Measurements from ENCODE around the gene ERRFI1.
A peak's percentile ranks its signal among the peaks of the same experiment; 100 is the strongest.
"Not testable (repeated sequence)": the region's sequence is repeated elsewhere in the genome, so short reads cannot be mapped to it uniquely, and the experiment has no call there.

The ERRFI1 gene

DNA sequence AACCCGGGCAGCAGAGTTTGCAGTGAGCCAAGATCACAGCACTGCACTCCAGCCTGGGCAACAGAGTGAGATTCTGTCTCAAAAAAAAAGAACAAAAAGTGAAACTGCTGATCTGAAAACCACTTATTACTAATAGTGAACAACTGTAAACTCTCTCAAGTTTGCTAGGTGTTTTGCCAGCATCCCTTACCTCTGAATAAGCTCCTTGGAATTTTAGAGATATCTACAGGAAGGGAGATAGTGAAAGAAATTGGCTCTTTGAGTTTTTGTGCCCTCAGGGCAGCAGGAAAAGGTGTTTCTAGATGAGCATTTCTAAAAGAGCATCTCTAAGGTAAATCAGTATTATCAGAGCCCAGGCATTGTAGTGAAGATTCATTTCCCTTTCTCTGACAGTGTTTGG, 37.5 kb downstream of the ERRFI1 start:
- no peak for DNase-seq
- in situ Hi-C loops (cut with MboI; ENCODE audit: low pct_unique_long_range_greater_than_20kb, low sequenced_read_pairs) = no loop called here

DNA sequence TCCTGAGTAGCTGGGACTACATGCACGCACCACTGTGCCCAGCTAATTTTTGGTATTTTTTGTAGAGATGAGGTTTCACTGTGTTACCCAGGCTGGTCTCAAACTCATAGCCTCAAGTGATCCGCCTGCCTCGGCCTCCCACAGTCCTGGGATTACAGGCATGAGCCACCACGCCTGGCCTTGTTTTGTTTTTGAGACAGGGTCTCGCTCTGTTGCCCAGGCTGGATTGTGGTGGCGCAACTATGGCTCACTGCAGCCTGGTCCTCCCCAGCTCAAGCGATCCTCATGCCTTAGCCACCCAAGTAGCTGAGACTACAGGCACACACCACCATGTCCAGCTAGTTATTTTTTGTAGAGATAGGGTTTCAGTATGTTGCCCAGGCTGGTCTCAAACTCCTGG, 38.6 kb downstream of the ERRFI1 start:
- in situ Hi-C loops (cut with MboI; ENCODE audit: low pct_unique_long_range_greater_than_20kb, low sequenced_read_pairs) = no loop called here
- DNase-seq = no peak

DNA sequence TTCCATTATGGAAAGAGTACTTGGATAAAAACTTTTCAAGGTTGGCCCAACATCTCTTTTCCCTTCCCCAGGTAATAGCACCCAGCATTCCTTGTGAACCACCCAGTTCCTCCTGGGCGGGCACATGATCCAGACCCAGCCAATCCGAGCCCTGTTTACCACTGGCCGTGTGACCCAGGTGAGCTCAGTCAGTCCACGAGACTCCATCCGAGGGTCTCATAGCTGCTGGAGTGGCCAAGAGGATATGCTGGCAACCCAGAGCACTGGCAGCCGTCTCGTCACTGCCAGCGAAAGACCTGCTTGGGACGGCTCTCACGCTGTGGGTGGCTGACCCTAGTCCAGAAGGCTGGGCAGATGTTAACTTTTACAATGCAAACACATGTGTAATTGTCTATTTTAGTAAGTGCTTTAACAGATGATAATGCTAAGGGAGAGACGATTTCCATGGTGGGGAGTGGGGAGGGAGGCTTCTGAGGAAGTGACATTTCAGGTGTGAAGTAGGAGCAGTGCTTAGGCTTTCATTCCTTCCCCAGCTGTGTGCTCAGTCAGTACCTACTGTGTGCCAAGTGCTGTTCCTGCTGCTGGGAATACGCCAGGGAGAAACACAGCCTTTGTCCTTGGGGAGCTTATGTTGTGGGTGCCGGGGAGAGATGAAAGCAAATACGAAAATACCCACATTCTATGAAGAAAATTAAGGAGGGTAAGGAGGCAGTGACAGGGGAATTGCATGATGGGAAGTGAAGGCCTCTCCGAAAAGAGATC, 40.1 kb downstream of the ERRFI1 start:
- no peak for DNase-seq
- in situ Hi-C loops (cut with MboI; ENCODE audit: low pct_unique_long_range_greater_than_20kb, low sequenced_read_pairs) = no loop called here

DNA sequence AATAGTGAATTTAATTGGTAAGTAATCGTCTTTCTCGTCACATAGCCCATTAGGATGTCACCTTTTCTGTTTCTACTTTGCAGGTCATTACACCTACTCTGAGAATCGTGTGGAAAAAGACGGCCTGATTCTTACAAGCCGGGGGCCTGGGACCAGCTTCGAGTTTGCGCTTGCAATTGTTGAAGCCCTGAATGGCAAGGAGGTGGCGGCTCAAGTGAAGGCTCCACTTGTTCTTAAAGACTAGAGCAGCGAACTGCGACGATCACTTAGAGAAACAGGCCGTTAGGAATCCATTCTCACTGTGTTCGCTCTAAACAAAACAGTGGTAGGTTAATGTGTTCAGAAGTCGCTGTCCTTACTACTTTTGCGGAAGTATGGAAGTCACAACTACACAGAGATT, 41.3 kb downstream of the ERRFI1 start:
- no peak for DNase-seq
- in situ Hi-C loops (cut with MboI; ENCODE audit: low pct_unique_long_range_greater_than_20kb, low sequenced_read_pairs) = no loop called here

DNA sequence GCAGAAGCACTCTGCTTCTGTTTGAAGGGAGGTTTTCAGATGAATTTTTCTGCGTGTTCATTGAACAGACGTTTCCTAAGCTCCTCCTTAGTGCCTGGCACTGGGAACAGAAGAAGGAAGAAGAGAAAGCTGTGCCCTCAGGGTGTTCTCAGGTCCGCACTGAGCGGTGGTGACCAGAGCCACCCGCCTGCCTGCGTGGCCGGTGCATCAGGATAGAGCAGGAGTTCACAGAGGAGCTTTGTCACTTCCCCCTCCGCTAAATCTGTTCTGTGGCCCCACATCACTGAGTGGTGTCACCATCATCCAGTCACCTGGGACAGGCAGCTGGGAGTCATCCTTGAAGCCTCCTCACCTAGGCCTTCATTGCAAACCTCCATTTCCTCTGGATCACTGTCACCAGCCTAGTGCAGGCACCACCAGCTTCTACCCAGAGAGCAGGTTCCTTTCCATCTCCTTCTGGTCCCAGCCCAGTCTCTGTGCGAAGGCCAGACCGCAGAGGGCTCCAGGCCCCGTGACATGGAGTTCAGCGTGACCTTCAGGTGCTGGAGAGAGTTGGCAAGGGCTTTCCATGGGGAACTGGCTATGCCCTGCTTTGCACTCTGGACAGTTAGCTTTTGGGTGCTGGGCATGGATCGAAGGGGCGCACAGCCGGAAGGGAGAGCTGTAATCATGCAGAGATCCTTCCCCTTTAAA, 42.9 kb downstream of the ERRFI1 start:
- in situ Hi-C loops (cut with MboI; ENCODE audit: low pct_unique_long_range_greater_than_20kb, low sequenced_read_pairs) = no loop called here
- no peak for DNase-seq

DNA sequence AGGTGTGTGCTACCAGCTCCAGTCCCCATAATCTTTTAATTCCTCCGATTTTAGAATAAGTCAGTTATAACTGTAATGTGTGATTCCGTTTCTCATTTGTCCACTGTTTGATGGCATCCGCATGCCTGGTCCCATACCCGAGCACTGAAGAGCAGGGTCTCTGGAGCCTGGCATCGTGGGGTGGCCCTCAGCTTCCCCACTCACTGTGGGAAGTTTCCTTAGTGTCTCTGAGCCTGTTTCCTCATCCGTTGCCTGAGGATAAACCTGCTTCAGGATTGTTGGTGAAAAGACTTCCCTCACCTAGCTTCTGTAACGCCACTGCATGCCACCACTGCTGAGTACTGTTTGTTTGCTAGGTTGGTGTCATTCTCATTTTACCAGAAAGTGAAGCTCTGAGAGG, 45.1 kb downstream of the ERRFI1 start:
- no peak for DNase-seq
- in situ Hi-C loops (cut with MboI; ENCODE audit: low pct_unique_long_range_greater_than_20kb, low sequenced_read_pairs) = no loop called here

DNA sequence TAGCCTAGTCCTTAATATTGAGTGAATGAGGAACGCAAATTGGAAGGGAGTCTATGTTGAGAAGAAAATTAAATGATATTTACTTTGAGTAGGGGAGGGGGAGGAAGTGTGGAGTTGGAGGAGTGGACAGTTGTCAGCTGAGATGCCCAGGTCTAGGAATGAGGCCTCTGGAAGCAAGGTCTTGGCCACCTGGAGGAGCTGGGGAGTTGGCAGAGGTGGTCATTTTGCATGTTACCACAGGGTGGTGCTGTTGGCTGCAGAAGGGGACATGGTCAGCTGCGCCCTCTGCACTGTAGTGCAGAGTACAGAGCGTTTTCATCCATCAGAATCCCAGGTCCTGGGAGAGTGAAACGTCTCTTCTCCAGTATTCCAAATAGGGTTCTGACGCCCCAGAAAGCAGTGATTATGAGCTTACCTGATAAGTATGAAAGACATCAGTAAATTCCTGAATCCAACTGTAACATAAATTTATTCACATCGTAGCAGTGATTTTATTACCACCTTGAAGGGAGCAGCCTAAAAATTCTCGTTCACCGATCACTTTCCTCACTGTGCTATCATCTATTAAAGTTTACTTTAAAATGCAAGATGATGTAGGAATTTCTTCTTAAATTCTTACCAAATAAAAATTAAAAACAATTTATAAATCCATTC, 50.8 kb downstream of the ERRFI1 start:
- in situ Hi-C loops (cut with MboI; ENCODE audit: low pct_unique_long_range_greater_than_20kb, low sequenced_read_pairs) = no loop called here
- peak; percentile 66 for DNase-seq

DNA sequence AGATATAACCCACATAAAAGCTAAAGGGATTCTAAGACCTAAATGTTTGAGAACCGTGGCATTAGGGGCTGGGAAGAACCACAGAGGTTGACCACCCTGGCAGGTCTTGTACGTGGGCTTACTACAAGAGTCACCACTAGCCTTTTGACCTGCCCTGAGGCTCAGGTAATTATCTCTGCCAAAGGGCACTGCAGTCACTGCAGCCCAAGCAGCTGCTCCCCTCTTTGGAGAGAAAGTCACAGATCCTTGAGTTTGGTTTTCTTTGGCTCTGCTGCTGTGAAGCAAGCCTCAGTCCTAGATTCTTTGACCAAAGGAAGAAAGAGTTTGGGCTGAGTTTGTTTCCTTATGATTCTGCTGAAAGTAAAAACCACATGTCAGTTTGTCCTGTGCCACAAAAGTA, 53.0 kb downstream of the ERRFI1 start:
- in situ Hi-C loops (cut with MboI; ENCODE audit: low pct_unique_long_range_greater_than_20kb, low sequenced_read_pairs) = no loop called here
- no peak for DNase-seq

DNA sequence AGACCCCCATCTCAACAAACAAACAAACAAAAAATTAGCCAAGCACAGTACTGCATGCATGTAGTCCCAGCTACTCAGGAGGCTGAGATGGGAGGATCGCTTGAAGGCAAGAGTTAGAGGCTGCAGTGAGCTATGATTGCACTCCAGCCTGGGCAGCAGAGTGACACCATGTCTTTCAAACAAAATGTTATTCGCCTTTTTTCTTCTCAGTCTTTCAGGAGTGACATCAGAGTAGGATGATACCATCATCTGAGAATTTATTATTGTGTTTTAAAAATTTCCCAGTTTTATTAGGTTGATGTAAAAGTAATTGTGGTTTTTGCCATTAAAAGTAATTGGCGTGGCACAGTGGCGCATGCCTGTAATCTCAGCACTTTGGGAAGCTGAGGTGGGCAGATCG, 53.8 kb downstream of the ERRFI1 start:
- in situ Hi-C loops (cut with MboI; ENCODE audit: low pct_unique_long_range_greater_than_20kb, low sequenced_read_pairs) = no loop called here
- DNase-seq = no peak

DNA sequence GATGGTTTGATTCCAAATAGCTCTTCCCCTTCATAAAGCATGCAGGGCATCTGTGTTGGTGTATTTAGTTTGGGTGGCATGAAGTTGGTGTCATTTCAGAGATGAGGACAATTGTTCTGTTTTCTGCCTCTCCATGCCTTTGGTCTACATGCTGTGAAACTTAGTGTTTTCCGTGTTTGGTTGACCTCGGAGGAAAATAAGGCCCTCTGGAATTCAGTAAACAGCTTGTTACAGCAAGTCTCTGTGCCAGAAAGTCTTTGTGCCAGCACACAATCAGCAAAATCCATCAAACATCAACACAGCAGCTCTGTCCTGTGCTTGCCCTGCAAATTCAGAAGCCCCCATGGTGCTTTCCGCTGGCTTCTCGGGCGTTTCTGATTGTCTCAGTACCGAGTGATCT, 55.1 kb downstream of the ERRFI1 start:
- in situ Hi-C loops (cut with MboI; ENCODE audit: low pct_unique_long_range_greater_than_20kb, low sequenced_read_pairs) = no loop called here
- no peak for DNase-seq

DNA sequence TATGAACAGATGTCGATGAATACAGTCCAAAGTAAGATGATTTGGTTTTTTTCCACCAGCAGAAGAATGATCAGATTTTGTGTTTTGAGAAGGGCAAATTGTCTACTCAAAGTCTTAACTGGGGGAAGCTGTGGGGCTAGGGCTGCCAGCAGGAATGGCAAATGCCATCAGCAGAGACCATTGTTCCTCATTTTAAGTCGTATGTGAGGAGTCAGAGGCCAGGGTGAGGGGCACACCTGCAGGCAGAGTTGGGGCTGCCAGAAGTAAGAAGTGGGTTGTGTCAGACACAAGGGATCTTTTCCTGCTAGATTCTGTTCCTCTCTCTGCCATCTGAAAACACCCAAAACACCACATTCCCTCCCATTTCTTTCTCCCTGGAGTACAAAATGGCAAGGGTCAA, 55.9 kb downstream of the ERRFI1 start:
- peak; percentile 11 for DNase-seq
- in situ Hi-C loops (cut with MboI; ENCODE audit: low pct_unique_long_range_greater_than_20kb, low sequenced_read_pairs) = no loop called here

DNA sequence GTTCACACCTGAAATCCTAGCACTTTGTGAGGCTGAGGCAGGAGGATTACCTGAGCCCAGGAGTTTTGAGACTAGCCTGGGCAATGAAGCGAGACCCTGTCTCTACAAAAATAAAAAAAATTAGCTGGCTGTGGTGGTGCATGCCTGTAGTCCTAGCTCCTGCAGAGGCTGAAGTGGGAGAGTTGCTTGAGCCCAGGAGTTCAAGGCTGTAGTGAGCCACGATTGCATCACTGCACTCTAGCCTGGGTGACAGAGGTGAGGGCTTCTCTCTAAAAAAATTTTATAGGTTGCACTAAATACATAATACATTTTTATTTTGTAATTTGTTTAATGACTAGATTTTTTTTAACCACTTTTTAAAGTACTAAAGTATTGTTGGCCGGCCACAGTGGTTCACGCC, 58.5 kb downstream of the ERRFI1 start:
- DNase-seq = no peak
- in situ Hi-C loops (cut with MboI; ENCODE audit: low pct_unique_long_range_greater_than_20kb, low sequenced_read_pairs) = no loop called here

DNA sequence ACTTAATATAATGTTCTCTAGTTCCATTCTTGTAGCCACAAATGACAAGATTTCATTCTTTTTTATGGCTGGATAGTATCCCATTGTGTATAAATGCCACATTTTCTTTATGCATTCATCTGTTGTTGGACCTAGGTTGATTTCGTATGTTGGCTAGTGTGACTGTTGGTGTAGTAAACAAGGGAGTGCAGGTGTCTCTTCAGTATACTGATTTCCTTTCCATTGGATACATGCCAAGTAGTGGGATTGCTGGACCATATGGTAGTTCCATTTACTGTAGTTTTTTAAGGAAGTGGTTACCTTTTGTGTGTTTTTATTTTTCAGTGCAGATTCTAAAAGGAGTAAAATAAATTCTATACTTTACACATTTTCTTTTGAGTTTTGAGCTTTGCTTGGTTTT, 58.9 kb downstream of the ERRFI1 start:
- in situ Hi-C loops (cut with MboI; ENCODE audit: low pct_unique_long_range_greater_than_20kb, low sequenced_read_pairs) = no loop called here
- DNase-seq = no peak

DNA sequence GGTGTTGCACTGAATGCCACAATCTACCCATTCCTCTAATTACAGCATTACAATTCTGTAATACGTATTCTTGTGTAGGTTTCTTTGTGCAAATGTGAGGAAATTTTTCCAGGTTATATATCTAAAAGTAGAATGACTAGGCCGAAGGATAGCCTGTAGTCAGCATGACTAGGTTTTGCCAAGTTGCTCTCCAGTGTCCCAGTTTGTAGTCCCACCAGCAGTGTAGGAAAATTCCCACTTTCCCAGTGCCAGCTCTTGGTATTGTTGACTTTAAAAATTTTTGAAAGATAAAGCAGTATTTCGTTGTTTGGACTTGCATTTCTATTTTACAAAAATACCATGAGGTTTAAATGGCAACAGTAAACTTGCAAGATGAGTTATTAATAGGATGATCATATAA, 61.6 kb downstream of the ERRFI1 start:
- in situ Hi-C loops (cut with MboI; ENCODE audit: low pct_unique_long_range_greater_than_20kb, low sequenced_read_pairs) = no loop called here
- DNase-seq = no peak

DNA sequence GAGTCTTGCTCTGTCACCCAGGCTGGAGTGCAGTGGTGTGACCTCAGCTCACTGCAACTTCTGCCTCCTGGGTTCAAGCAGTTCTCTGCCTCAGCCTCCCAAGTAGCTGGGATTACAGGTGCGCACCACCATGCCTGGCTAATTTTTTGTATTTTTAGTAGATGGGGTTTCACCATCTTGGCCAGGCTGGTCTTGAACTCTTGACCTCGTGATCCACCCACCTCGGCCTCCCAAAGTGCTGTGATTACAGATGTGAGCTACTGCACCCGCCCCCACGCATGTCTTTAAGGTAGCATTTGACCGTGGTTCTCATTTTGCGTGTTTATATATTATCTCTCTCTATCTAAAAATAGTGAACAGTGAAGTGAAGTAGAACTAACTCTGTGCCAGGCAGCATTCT, 62.3 kb downstream of the ERRFI1 start:
- in situ Hi-C loops (cut with MboI; ENCODE audit: low pct_unique_long_range_greater_than_20kb, low sequenced_read_pairs); DNase-seq: not testable (repeated sequence)

DNA sequence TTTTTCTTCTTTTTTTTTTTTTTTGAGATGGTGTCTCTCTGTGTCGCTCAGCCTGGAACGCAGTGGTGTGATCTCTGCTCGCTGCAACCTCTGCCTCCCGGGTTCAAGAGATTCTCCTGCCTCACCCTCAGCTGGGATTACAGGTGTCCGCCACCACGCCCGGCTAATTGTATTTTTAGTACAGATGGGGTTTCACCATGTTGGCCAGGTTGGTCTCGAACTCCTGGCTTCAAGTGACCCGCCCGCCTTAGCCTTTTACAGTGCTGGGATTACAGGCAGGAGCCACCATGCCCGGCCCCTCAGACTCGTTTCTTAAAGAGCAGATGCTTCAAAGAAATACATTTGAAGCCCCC, 62.8 kb downstream of the ERRFI1 start:
- in situ Hi-C loops (cut with MboI; ENCODE audit: low pct_unique_long_range_greater_than_20kb, low sequenced_read_pairs); DNase-seq: not testable (repeated sequence)

DNA sequence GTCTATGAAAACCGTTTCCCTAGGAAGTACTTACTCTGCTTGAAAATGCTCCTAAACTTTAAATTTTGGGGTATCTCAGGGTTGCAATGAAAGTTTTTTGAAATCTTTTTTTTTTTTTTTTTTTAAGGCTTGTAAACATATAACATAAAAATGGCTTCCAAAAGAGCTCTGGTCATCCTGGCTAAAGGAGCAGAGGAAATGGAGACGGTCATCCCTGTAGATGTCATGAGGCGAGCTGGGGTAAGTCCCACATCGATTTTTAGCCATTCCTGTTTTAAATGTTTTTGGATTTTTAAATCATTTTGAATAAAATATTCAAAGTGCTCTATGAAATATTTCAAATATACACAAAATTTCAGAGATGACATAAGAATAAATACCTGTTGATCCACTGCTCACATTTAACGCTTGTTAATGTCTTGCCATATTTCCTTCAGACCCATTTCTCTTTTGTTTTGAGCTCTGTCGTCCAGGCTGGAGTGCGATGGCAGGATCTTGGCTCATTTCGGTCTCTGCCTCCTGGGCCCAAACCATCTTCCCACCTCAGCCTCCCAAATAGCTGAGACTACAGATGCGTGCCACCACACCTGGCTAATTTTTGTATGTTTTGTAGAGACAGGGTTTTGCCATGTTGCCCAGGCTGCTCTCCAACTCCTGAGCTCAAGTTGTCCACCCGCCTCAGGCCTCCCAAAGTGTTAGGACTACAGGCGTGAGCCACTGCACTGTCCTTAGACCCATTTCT, 63.3 kb downstream of the ERRFI1 start:
- no peak for DNase-seq
- in situ Hi-C loops (cut with MboI; ENCODE audit: low pct_unique_long_range_greater_than_20kb, low sequenced_read_pairs) = no loop called here

DNA sequence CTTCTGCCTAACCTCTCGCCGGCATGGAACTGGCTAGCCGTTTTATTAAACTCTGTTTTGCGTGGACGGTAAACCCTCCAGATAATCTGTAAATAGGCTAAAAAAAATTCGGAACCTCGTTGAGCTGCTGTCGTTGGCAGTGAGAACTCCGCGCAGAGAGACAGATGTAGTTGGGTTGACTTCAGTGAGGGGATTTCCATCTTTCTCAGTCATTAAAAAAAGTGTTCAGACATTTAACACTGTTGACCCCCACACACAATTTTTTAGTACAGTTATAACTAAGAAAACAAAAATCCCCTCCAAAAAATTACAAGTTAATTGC, 64.1 kb downstream of the ERRFI1 start:
- in situ Hi-C loops (cut with MboI; ENCODE audit: low pct_unique_long_range_greater_than_20kb, low sequenced_read_pairs) = no loop called here
- no peak for DNase-seq

All from KBM-7 (cell line).